OCI-LY1 (cell line): Measurements from ENCODE around the gene APOD.

ENCODE experiments used
- H2AFZ ChIP-seq: fragments of 200-600 bp; sonication (generic), shearing (Covaris generic); 2 replicates; pipeline ENCODE4 v1.6.0; 2014; ENCODE audit warnings: antibody characterized with exemption, mild to moderate bottlenecking, low read length
- H3F3A ChIP-seq: fragments of 200-600 bp; sonication (generic), shearing (Covaris generic); 2 replicates; pipeline ENCODE4 v1.6.0; 2014; ENCODE audit warnings: mild to moderate bottlenecking, antibody characterized with exemption, low read length, moderate library complexity; ENCODE audit not compliant: insufficient read depth
- H3K27ac ChIP-seq: fragments of 200-600 bp; sonication (generic); 2 replicates; pipeline ENCODE4 v1.5.1; 2014; ENCODE audit warnings: low read length, mixed run types, mild to moderate bottlenecking, low read depth; ENCODE audit not compliant: poor library complexity, severe bottlenecking
- H3K27me3 ChIP-seq: fragments of 200-600 bp; sonication (generic); 2 replicates; pipeline ENCODE4 v1.6.0; 2014; ENCODE audit warnings: antibody characterized with exemption, mild to moderate bottlenecking, low read length, moderate library complexity; ENCODE audit not compliant: insufficient read depth
- H3K36me3 ChIP-seq: fragments of 200-600 bp; sonication (generic); 2 replicates; pipeline ENCODE4 v1.6.1; 2014; ENCODE audit warnings: mild to moderate bottlenecking, antibody characterized with exemption, low read length, moderate library complexity, mixed read lengths; ENCODE audit not compliant: insufficient read depth
- H3K4me1 ChIP-seq: fragments of 200-600 bp; sonication (generic); 2 replicates; pipeline ENCODE4 v1.5.1; 2014; ENCODE audit warnings: mild to moderate bottlenecking, low read length, moderate library complexity; ENCODE audit not compliant: insufficient read depth, severe bottlenecking
- H3K4me2 ChIP-seq: fragments of 200-600 bp; sonication (generic), shearing (Covaris generic); 2 replicates; pipeline ENCODE4 v1.6.1; 2014; ENCODE audit warnings: low read length
- H3K4me3 ChIP-seq: fragments of 200-600 bp; sonication (generic); 2 replicates; pipeline ENCODE4 v1.5.1; 2014; ENCODE audit warnings: low read length, low read depth, mild to moderate bottlenecking, mixed read lengths; ENCODE audit not compliant: poor library complexity, severe bottlenecking
- H3K79me2 ChIP-seq: fragments of 200-600 bp; shearing (Covaris generic); 2 replicates; pipeline ENCODE4 v1.6.1; 2016; ENCODE audit warnings: mixed run types, low read length, mixed read lengths; ENCODE audit not compliant: insufficient read depth
- H3K9ac ChIP-seq: fragments of 200-600 bp; sonication (generic), shearing (Covaris generic); 2 replicates; pipeline ENCODE4 v1.6.1; 2014; ENCODE audit warnings: mild to moderate bottlenecking, low read length, mixed read lengths
- H3K9me2 ChIP-seq: fragments of 200-600 bp; sonication (generic), shearing (Covaris generic); 2 replicates; pipeline ENCODE4 v1.6.1; 2014; ENCODE audit warnings: low read depth, mild to moderate bottlenecking, low read length, mixed read lengths
- H3K9me3 ChIP-seq: fragments of 200-600 bp; shearing (Covaris generic); 2 replicates; pipeline ENCODE4 v1.6.1; 2014; ENCODE audit warnings: low read length, mixed read lengths
- H4K20me1 ChIP-seq: fragments of 200-600 bp; sonication (generic), shearing (Covaris generic); 2 replicates; pipeline ENCODE4 v1.6.0; 2016; ENCODE audit warnings: mild to moderate bottlenecking, low read length; ENCODE audit not compliant: insufficient read depth
- EZH2 ChIP-seq: fragments of 200-600 bp; sonication (generic), shearing (Covaris generic); IDR thresholded peaks from 2 replicates; pipeline ENCODE4 v1.8.0; 2017; ENCODE audit warnings: borderline replicate concordance, mixed run types, mild to moderate bottlenecking, antibody characterized with exemption, low read length, moderate library complexity, mixed read lengths
- TF ChIP-seq, protein P1 (sequence below): fragments of 200-600 bp; sonication (generic), shearing (Covaris generic); IDR thresholded peaks from 2 replicates; pipeline ENCODE4 v1.5.1; 2017; ENCODE audit warnings: mild to moderate bottlenecking, antibody characterized with exemption, low read length, moderate library complexity, mixed read lengths

APOD gene

GRCh38 chr3:195548987-195549386 is 34.8 kb downstream of the APOD start:
- H2AFZ ChIP-seq, result no peak overlapping the region

GRCh38 chr3:195548501-195548900 is 35.2 kb downstream of the APOD start:
- H3K9ac ChIP-seq, result no peak overlapping the region
- no peak overlapping the region for H3K4me2 ChIP-seq
- H3K9me3 ChIP-seq, result no peaks in the 10 kb centered on the region
- H4K20me1 ChIP-seq, result no peaks in the 10 kb centered on the region
- H3K4me1 ChIP-seq, result peaks cover 28% of the 10 kb centered on the region
- no peaks in the 10 kb centered on the region for H3K36me3 ChIP-seq
- H2AFZ ChIP-seq, result no peak overlapping the region
- H3K27ac ChIP-seq, result no peak overlapping the region
- no peaks in the 10 kb centered on the region for H3K9me2 ChIP-seq
- H3K27me3 ChIP-seq, result peaks cover 8% of the 10 kb centered on the region
- no peak overlapping the region for H3K4me3 ChIP-seq
- no peak for TF ChIP-seq EZH2
- TF ChIP-seq, protein P1, sequence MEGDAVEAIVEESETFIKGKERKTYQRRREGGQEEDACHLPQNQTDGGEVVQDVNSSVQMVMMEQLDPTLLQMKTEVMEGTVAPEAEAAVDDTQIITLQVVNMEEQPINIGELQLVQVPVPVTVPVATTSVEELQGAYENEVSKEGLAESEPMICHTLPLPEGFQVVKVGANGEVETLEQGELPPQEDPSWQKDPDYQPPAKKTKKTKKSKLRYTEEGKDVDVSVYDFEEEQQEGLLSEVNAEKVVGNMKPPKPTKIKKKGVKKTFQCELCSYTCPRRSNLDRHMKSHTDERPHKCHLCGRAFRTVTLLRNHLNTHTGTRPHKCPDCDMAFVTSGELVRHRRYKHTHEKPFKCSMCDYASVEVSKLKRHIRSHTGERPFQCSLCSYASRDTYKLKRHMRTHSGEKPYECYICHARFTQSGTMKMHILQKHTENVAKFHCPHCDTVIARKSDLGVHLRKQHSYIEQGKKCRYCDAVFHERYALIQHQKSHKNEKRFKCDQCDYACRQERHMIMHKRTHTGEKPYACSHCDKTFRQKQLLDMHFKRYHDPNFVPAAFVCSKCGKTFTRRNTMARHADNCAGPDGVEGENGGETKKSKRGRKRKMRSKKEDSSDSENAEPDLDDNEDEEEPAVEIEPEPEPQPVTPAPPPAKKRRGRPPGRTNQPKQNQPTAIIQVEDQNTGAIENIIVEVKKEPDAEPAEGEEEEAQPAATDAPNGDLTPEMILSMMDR, result no peak
- no peaks in the 10 kb centered on the region for H3F3A ChIP-seq
- H3K79me2 ChIP-seq, result no peaks in the 10 kb centered on the region

More at GRCh38 chr3:195548987-195549386, 34.8 kb downstream of the APOD start:
- Histone ChIP-seq H3K9me3 (no peaks in the 10 kb centered on the region), H3K4me2 (no peak overlapping the region), H4K20me1 (no peaks in the 10 kb centered on the region), H3K9me2 (no peaks in the 10 kb centered on the region), H3K79me2 (no peaks in the 10 kb centered on the region), H3K27ac (no peak overlapping the region), H3K4me1 (peaks cover 23% of the 10 kb centered on the region), H3F3A (no peaks in the 10 kb centered on the region), H3K36me3 (no peaks in the 10 kb centered on the region), H3K9ac (no peak overlapping the region), H3K4me3 (no peak overlapping the region), H3K27me3 (peaks cover 4% of the 10 kb centered on the region)
- TF ChIP-seq, protein P1, result no peak
- TF ChIP-seq EZH2, result no peak

DNA sequence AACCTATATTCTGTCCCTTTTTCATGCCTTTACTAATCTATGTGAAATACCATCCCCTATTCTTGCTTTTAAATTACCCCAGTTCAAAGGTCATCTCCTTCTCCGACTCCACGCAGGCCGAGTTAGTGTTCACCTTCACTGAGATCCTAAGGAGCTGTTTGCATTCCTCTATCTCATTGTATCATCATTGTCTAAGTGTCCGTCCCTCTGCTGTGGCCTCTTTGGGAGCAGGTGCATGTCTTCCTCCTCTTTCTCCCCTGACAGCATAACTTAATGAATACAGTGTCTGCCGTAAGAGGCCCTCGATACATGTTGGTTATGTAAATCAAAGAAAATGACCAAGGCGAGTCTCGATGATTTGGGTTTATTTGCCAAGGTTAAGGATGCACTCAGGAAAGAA is 35.7 kb downstream of the APOD start:
- H3K9me3 ChIP-seq, result no peaks in the 10 kb centered on the region
- no peak overlapping the region for H3K27ac ChIP-seq
- H2AFZ ChIP-seq, result no peak overlapping the region
- H3K4me1 ChIP-seq, result peaks cover 29% of the 10 kb centered on the region
- no peak overlapping the region for H3K4me2 ChIP-seq
- no peaks in the 10 kb centered on the region for H3K79me2 ChIP-seq
- no peaks in the 10 kb centered on the region for H3F3A ChIP-seq
- H4K20me1 ChIP-seq, result no peaks in the 10 kb centered on the region
- H3K36me3 ChIP-seq, result no peaks in the 10 kb centered on the region
- TF ChIP-seq, protein P1, result no peak
- no peak for TF ChIP-seq EZH2
- no peaks in the 10 kb centered on the region for H3K9me2 ChIP-seq
- peaks cover 8% of the 10 kb centered on the region for H3K27me3 ChIP-seq
- no peak overlapping the region for H3K4me3 ChIP-seq
- no peak overlapping the region for H3K9ac ChIP-seq
